ENCODE measurements around the gene ARCN1. TPM values are rescaled to one million over a fixed set of nuclear protein-coding genes. Genes with fewer than 3 reads are reported as not detected.
"Not testable (repeated sequence)": the region's sequence is repeated elsewhere in the genome, so short reads cannot be mapped to it uniquely, and the experiment has no call there.

ARCN1 gene
- total RNA-seq, 4 donors from 2014 or later = 61.4 to 81.2 (median 70.7) TPM

- DNase-seq (ENCODE audit: low spot score in 2 of 2) = no peak
- H3K4me3 ChIP-seq (ENCODE audit: low read depth, poor library complexity, severe bottlenecking) = no peak overlapping the region
- 75 to 77% methylated on average over 7 of the region's 7 CpGs for WGBS, 2 donors
- intact Hi-C loops (cut with DNase I; ENCODE audit: low total_unique reads) = no loop called here
- TF ChIP-seq CTCF (IDR thresholded peaks at IDR 0.05) (no peak), POLR2A (IDR thresholded peaks at IDR 0.05) (no peak)
These were observed 2.4 kb downstream of the ARCN1 start for GRCh38 chr11:118574636-118575035.

DNA sequence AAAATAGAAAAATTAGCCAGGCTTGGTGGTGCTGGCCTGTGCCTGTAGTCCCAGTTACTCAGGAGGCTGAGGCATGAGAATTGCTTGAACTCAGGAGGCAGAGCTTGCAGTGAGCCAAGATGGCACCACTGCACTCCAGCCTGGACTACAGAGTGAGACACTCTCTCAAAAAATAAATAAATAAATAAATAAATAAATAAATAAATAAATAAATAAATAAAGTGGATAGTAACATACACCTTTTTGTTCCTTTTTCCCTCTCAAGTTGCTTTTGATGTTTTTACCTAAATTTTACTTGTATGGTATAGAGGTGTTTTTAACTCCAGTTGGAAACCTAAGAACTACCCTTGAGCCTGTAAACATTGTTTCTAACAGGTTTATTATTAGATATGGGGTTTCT is 5.8 kb downstream of the ARCN1 start:
- H3K4me3 ChIP-seq (ENCODE audit: low read depth, poor library complexity, severe bottlenecking); intact Hi-C loops (cut with DNase I; ENCODE audit: low total_unique reads): not testable (repeated sequence)

DNA sequence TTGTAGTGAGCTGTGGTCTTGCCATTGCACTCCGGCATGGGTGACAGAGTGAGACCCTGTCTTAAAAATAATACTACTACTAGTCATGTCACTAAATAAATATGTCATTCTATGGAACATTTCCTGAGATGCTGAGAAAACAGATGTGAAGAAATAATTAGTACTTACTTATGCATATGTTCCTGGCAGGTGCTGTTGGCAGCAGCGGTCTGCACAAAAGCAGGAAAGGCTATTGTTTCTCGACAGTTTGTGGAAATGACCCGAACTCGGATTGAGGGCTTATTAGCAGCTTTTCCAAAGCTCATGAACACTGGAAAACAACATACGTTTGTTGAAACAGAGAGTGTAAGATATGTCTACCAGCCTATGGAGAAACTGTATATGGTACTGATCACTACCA is 8.8 kb downstream of the ARCN1 start:
- 61 to 68% methylated on average over 6 of the region's 6 CpGs for WGBS, 2 donors
- TF ChIP-seq POLR2A (IDR thresholded peaks at IDR 0.05) (no peak), CTCF (IDR thresholded peaks at IDR 0.05) (no peak)
- no peak for DNase-seq (ENCODE audit: low spot score in 2 of 2)
- H3K4me3 ChIP-seq (ENCODE audit: low read depth, poor library complexity, severe bottlenecking) = no peak overlapping the region
- intact Hi-C loops (cut with DNase I; ENCODE audit: low total_unique reads) = no loop called here

More for the DNA sequence above, 5.8 kb downstream of the ARCN1 start:
- DNase-seq (ENCODE audit: low spot score in 2 of 2) = not testable (repeated sequence)

DNA sequence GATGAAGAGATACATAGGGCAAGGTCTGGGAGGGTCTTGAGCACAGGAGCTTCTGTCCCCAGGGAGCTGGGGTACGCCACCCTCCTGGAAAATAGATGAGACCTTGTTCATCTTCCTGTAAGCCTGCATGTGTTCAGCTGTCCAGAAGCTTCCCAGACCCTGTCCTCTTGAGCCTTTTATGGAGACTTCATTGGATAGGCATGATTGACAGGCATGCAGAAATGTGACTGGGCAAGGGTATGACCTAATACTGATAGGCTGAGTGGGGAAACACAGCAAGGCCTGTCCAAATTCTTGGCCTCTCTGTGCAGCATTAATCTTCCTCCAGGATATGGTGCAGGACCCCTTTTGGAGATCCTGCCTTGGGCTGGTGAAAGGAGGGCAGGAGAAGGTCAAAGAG is 15.7 kb downstream of the ARCN1 start:
- no peak for DNase-seq (ENCODE audit: low spot score in 2 of 2)
- TF ChIP-seq CTCF (IDR thresholded peaks at IDR 0.05) = no peak
- TF ChIP-seq POLR2A (IDR thresholded peaks at IDR 0.05) = no peak
- intact Hi-C loops (cut with DNase I; ENCODE audit: low total_unique reads) = no loop called here
- no peak overlapping the region for H3K4me3 ChIP-seq (ENCODE audit: low read depth, poor library complexity, severe bottlenecking)
- 91 to 95% methylated on average over 1 of the region's 1 CpG for WGBS, 2 donors

DNA sequence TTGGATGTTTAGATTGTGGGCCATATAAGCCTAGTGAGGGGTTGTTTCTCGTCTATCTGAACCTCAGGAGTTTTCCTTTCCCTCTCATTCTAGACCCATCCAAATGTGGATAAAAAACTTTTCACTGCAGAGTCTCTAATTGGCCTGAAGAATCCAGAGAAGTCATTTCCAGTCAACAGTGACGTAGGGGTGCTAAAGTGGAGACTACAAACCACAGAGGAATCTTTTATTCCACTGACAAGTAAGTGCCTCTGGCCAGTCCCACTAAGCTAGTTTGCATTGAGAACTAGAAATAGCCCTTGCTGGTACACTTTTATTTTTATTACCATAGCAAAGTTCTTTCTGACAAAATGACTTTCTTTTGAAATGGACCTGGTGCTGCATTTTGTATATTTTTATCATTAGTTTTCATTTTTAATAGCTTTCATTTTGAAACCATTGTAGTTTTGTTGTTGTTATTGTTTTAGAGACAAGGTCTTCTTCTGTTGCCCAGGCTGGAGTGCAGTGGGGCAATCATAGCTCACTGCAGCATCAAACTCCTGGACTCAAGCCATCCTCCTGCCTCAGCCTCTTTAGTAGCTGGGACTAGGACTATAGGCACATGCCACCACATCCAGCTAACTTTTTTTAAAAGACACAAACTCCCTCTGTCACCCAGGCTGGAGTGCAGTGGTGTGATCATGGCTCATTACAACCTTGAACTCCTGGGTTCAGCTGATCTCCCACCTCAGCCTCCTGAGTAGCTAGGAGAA is 20.6 kb downstream of the ARCN1 start:
- 74 to 88% methylated on average over 2 of the region's 2 CpGs for WGBS, 2 donors
- intact Hi-C loops (cut with DNase I; ENCODE audit: low total_unique reads) = no loop called here

GRCh38 chr11:118594984-118595383 is 22.8 kb downstream of the ARCN1 start:
- intact Hi-C loops (cut with DNase I; ENCODE audit: low total_unique reads); DNase-seq (ENCODE audit: low spot score in 2 of 2); H3K4me3 ChIP-seq (ENCODE audit: low read depth, poor library complexity, severe bottlenecking): not testable (repeated sequence)
- WGBS, 2 donors = 39 to 42% methylated on average over 5 of the region's 5 CpGs

More for the DNA sequence above, 20.6 kb downstream of the ARCN1 start:
- H3K4me3 ChIP-seq (ENCODE audit: low read depth, poor library complexity, severe bottlenecking) = no peak overlapping the region
- TF ChIP-seq POLR2A (IDR thresholded peaks at IDR 0.05) (no peak), CTCF (IDR thresholded peaks at IDR 0.05) (no peak)
- DNase-seq (ENCODE audit: low spot score in 2 of 2) = no peak
